H1 (cell line): Measurements from ENCODE around the gene CTNNBL1. TPM values are rescaled to one million over a fixed set of nuclear protein-coding genes. Genes with fewer than 3 reads are reported as not detected.

Experiments
- CTCF ChIA-PET: fragments of 300-600 bp; sonication (Branson Sonifier 250); formaldehyde crosslinking; loops from one replicate; lab custom pipeline; 2021; ENCODE audit not compliant: partially characterized antibody; lab: Charles Lee
- POLR2A ChIA-PET: fragments of 300-600 bp; sonication (Branson Sonifier 250); formaldehyde crosslinking; loops from one replicate; lab custom pipeline; 2021; ENCODE audit warnings: inconsistent platforms; ENCODE audit not compliant: partially characterized antibody; lab: Charles Lee
- DNase-seq, 2 experiments: peaks; one replicate each; pipeline versions ENCODE4 v3.0.0 to v3.0.0-alpha.2; 2010 to 2022; ENCODE audit warnings: low spot score in 2 of 2, low read depth in 1 of 2, mixed read lengths in 1 of 2
- FAIRE-seq: peaks from 2 replicates; lab custom pipeline; 2011; peaks lifted over from hg19 to GRCh38; lab: Jason Lieb, UNC
- H2AFZ ChIP-seq: 2 replicates; pipeline ENCODE4 v1.8.1; 2012; ENCODE audit warnings: low read length, inconsistent platforms
- H2AK5ac ChIP-seq: 2 replicates; pipeline ENCODE4 v1.6.1; 2013; ENCODE audit warnings: low read depth, low read length
- H2BK120ac ChIP-seq: replicated peaks from 2 replicates; pipeline ENCODE3; 2013; ENCODE audit warnings: low read depth, low read length, inconsistent platforms
- H2BK12ac ChIP-seq: 2 replicates; pipeline ENCODE4 v1.6.1; 2013; ENCODE audit warnings: low read depth, low read length
- H2BK15ac ChIP-seq: 2 replicates; pipeline ENCODE4 v1.6.1; 2013; ENCODE audit warnings: low read length
- H2BK20ac ChIP-seq: 2 replicates; pipeline ENCODE4 v1.6.1; 2013; ENCODE audit warnings: low read length
- H2BK5ac ChIP-seq: 2 replicates; pipeline ENCODE4 v1.6.1; 2013; ENCODE audit warnings: low read depth, low read length
- H3K14ac ChIP-seq: 2 replicates; pipeline ENCODE4 v1.6.1; 2013; ENCODE audit warnings: inconsistent platforms; ENCODE audit not compliant: insufficient read length
- H3K18ac ChIP-seq: 2 replicates; pipeline ENCODE4 v1.6.1; 2013; ENCODE audit warnings: low read length; ENCODE audit errors: extremely low read depth
- H3K23ac ChIP-seq: 2 replicates; pipeline ENCODE4 v1.6.1; 2013; ENCODE audit warnings: inconsistent platforms; ENCODE audit not compliant: insufficient read length
- H3K23me2 ChIP-seq: 2 replicates; pipeline ENCODE4 v1.6.1; 2013; ENCODE audit warnings: low read depth, low read length
- H3K27ac ChIP-seq: 2 replicates; pipeline ENCODE4 v1.6.1; 2011; ENCODE audit warnings: low read depth, low read length, inconsistent platforms
- H3K27me3 ChIP-seq, 4 experiments: replicated peaks in 1 of 4; 1 replicate in 1 of 4; 2 replicates in 3 of 4; pipeline versions ENCODE4 v1.6.1 to v1.8.1; 2011 to 2013; ENCODE audit warnings: low read length in 3 of 4, mild to moderate bottlenecking in 3 of 4, inconsistent platforms in 2 of 4, mixed read lengths in 2 of 4, moderate library complexity in 1 of 4; ENCODE audit not compliant: control insufficient read depth in 3 of 4, insufficient read depth in 3 of 4; ENCODE audit errors: extremely low read depth in 1 of 4
- H3K36me3 ChIP-seq, 4 experiments: 2 replicates each; pipeline versions ENCODE4 v1.6.1 to v1.8.1; 2011 to 2013; ENCODE audit warnings: mild to moderate bottlenecking in 4 of 4, low read length in 3 of 4, moderate library complexity in 2 of 4, control low read depth in 1 of 4, inconsistent platforms in 1 of 4; ENCODE audit not compliant: insufficient read depth in 4 of 4, control insufficient read depth in 2 of 4
- H3K4ac ChIP-seq: replicated peaks from 2 replicates; pipeline ENCODE3; 2013; ENCODE audit warnings: low read length, low read depth, mixed read lengths, inconsistent platforms; ENCODE audit not compliant: insufficient read length
- H3K4me1 ChIP-seq, 4 experiments: replicated peaks in 1 of 4; 1 replicate in 1 of 4; 2 replicates in 3 of 4; pipeline versions ENCODE4 v1.6.1 to v1.8.1; 2011 to 2013; ENCODE audit warnings: low read length in 3 of 4, inconsistent platforms in 2 of 4, mixed read lengths in 1 of 4; ENCODE audit not compliant: insufficient read depth in 4 of 4, control insufficient read depth in 3 of 4
- H3K4me2 ChIP-seq, 2 experiments: 2 replicates each; pipeline versions ENCODE4 v1.6.1 to v1.8.1; 2011 to 2013; ENCODE audit warnings: low read depth in 2 of 2, low read length in 2 of 2, control low read depth in 1 of 2, inconsistent platforms in 1 of 2, mild to moderate bottlenecking in 1 of 2; ENCODE audit not compliant: insufficient read depth in 1 of 2
- H3K4me3 ChIP-seq, 4 experiments: fragments of 200-600, 300-600 bp in 1 of 4; sonication (generic), shearing (Covaris generic), sonication (Bioruptor Twin) in 1 of 4; 2 replicates each; pipeline versions ENCODE4 v1.5.1 to v1.8.1; 2011 to 2016; ENCODE audit warnings: low read length in 4 of 4, low read depth in 3 of 4, control low read depth in 2 of 4, inconsistent platforms in 2 of 4, mild to moderate bottlenecking in 2 of 4, mixed read lengths in 1 of 4, moderate library complexity in 1 of 4; ENCODE audit not compliant: insufficient read depth in 2 of 4; ENCODE audit errors: extremely low read depth in 1 of 4
- H3K56ac ChIP-seq: replicated peaks from 2 replicates; pipeline ENCODE3; 2013; ENCODE audit warnings: low read depth, mild to moderate bottlenecking, mixed read lengths, low read length, inconsistent platforms; ENCODE audit not compliant: insufficient read length
- H3K79me1 ChIP-seq: 2 replicates; pipeline ENCODE4 v1.6.1; 2013; ENCODE audit warnings: low read depth, low read length, control low read depth
- H3K79me2 ChIP-seq, 2 experiments: 2 replicates each; pipeline versions ENCODE4 v1.6.1 to v1.8.1; 2012 to 2013; ENCODE audit warnings: low read length in 2 of 2, mild to moderate bottlenecking in 2 of 2, inconsistent platforms in 1 of 2; ENCODE audit not compliant: insufficient read depth in 2 of 2, control insufficient read depth in 1 of 2
- H3K9ac ChIP-seq, 4 experiments: replicated peaks in 1 of 4; 1 replicate in 1 of 4; 2 replicates in 3 of 4; pipeline versions ENCODE4 v1.6.1 to v1.8.1; 2011 to 2013; ENCODE audit warnings: low read depth in 3 of 4, low read length in 3 of 4, control low read depth in 2 of 4, mild to moderate bottlenecking in 2 of 4, moderate library complexity in 2 of 4, inconsistent platforms in 1 of 4; ENCODE audit errors: extremely low read depth in 1 of 4
- H3K9me3 ChIP-seq, 2 experiments: 2 replicates each; pipeline versions ENCODE4 v1.6.1 to v1.8.1; 2012 to 2013; ENCODE audit warnings: mild to moderate bottlenecking in 2 of 2, moderate library complexity in 2 of 2, control low read depth in 1 of 2, inconsistent platforms in 1 of 2, low read depth in 1 of 2, low read length in 1 of 2, mixed read lengths in 1 of 2; ENCODE audit not compliant: insufficient read depth in 2 of 2
- H4K20me1 ChIP-seq, 2 experiments: replicated peaks in 1 of 2; 2 replicates each; pipeline versions ENCODE3 to v1.8.1; 2011 to 2013; ENCODE audit warnings: inconsistent platforms in 2 of 2, low read length in 2 of 2, mild to moderate bottlenecking in 1 of 2; ENCODE audit not compliant: insufficient read depth in 2 of 2, control insufficient read depth in 1 of 2
- H4K5ac ChIP-seq: 2 replicates; pipeline ENCODE4 v1.6.1; 2013; ENCODE audit warnings: low read length, low read depth, mixed read lengths, inconsistent platforms; ENCODE audit not compliant: insufficient read length
- H4K8ac ChIP-seq: 2 replicates; pipeline ENCODE4 v1.8.0; 2013; ENCODE audit warnings: mild to moderate bottlenecking, moderate library complexity, low read length, inconsistent platforms; ENCODE audit not compliant: insufficient read depth; ENCODE audit errors: extremely low read depth
- H4K91ac ChIP-seq: replicated peaks from 2 replicates; pipeline ENCODE3; 2013; ENCODE audit warnings: low read length, mixed read lengths, inconsistent platforms; ENCODE audit not compliant: insufficient read length
- TCF12 ChIP-seq: IDR thresholded peaks from 2 replicates; pipeline ENCODE4 v1.6.1; 2011; ENCODE audit warnings: low read depth, mild to moderate bottlenecking, low read length
- WGBS, 2 experiments: shearing (Covaris generic) in 1 of 2; methylation state at CpG; one replicate each; pipeline versions ENCODE4 v1.1.6 to v1.1.7; 2013 to 2015; ENCODE audit warnings: low lambda C conversion rate in 2 of 2, mixed read lengths in 2 of 2, inconsistent platforms in 1 of 2, low coverage in 1 of 2, missing lambda C conversion rate in 1 of 2; ENCODE audit not compliant: insufficient replicate concordance in 2 of 2, insufficient coverage in 1 of 2, insufficient read length in 1 of 2; ENCODE audit errors: extremely low coverage in 1 of 2, missing lambda C conversion rate in 1 of 2; 5-methylcytosine and 5-hydroxymethylcytosine counted together
- polyA plus RNA-seq, 7 experiments: library from polyadenylated mRNA; depleted of rRNA in 3 of 7; stranded (reverse) in 5 of 7; unstranded in 2 of 7; fragments of >200 nt in 5 of 7; fragments of 200-250 nt in 2 of 7; gene quantifications; 1 replicate in 5 of 7; 2 replicates in 1 of 7; 4 replicates in 1 of 7; pipeline versions ENCODE4 v1.2.1 to v1.2.3, GENCODE V29; 2011 to 2013; ENCODE audit warnings: missing spikeins in 2 of 7, mixed read lengths in 2 of 7
- total RNA-seq: library from RNA; stranded (reverse); fragmentation: NEBNext Ultra II Directional; extraction: Animal tissue kit (Norgen Biotek cat#: 25700); gene quantifications from 2 replicates; pipeline ENCODE4 v1.2.1, GENCODE V29; 2021
- TF ChIP-seq, protein P1 (sequence below): IDR thresholded peaks from 2 replicates; pipeline ENCODE4 v1.6.1; 2012; ENCODE audit warnings: low read length, inconsistent platforms

CTNNBL1 gene
- total and polyA plus RNA-seq, 2 of the 8 experiments (the other 6 are each of a cell fraction or from before 2014, with no cell fraction given) = 19.6 to 81.6 TPM

GRCh38 chr20:37702403-37703034, 8.7 kb downstream of the CTNNBL1 start:
- H3K4me2 ChIP-seq = no peak overlapping the region
- H3K79me1 ChIP-seq = peaks cover 5% of the 10 kb centered on the region
- H2AFZ ChIP-seq = no peak overlapping the region
- H4K20me1 ChIP-seq = peaks cover 0 to 1% of the 10 kb centered on the region in 2 experiments
- H3K4me3 ChIP-seq = no peak overlapping the region
- H3K23ac ChIP-seq = no peak overlapping the region
- H2BK15ac ChIP-seq = no peak overlapping the region
- FAIRE-seq (no peak), DNase-seq (no peak)
- H3K36me3 ChIP-seq = peaks cover 0 to 2% (median 0%) of the 10 kb centered on the region in 4 experiments; a peak in 2 of 8 replicates
- H2BK5ac ChIP-seq = no peak overlapping the region
- H3K79me2 ChIP-seq = peaks cover 0 to 56% of the 10 kb centered on the region in 2 experiments; a peak in 2 of 4 replicates
- POLR2A ChIA-PET = interaction anchor here (0.7 kb wide), 1 partner anchor 8 kb away, joined by 3 read pairs; the partner anchor contains the start of gene CTNNBL1
- no peak overlapping the region for H2BK12ac ChIP-seq
- H2BK120ac ChIP-seq = no peak overlapping the region
- no peak overlapping the region for H2BK20ac ChIP-seq
- no peak overlapping the region for H3K18ac ChIP-seq
- no peaks in the 10 kb centered on the region; a peak in 1 of 4 replicates for H3K9me3 ChIP-seq
- no peak overlapping the region for H3K9ac ChIP-seq
- no peak overlapping the region for H4K91ac ChIP-seq
- TF ChIP-seq, protein P1, sequence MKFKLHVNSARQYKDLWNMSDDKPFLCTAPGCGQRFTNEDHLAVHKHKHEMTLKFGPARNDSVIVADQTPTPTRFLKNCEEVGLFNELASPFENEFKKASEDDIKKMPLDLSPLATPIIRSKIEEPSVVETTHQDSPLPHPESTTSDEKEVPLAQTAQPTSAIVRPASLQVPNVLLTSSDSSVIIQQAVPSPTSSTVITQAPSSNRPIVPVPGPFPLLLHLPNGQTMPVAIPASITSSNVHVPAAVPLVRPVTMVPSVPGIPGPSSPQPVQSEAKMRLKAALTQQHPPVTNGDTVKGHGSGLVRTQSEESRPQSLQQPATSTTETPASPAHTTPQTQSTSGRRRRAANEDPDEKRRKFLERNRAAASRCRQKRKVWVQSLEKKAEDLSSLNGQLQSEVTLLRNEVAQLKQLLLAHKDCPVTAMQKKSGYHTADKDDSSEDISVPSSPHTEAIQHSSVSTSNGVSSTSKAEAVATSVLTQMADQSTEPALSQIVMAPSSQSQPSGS = no peak
- TF ChIP-seq TCF12 = no peak
- H3K4me1 ChIP-seq = no peaks in the 10 kb centered on the region
- H4K5ac ChIP-seq = no peak overlapping the region
- WGBS, 2 experiments = 82 to 100% methylated on average over 1 of the region's 1 CpG
- H3K14ac ChIP-seq = no peak overlapping the region
- no peaks in the 10 kb centered on the region for H3K27me3 ChIP-seq
- H2AK5ac ChIP-seq = no peak overlapping the region
- no peak overlapping the region for H3K4ac ChIP-seq
- no peak overlapping the region for H4K8ac ChIP-seq
- no peak overlapping the region for H3K56ac ChIP-seq
- CTCF ChIA-PET = interaction anchor here (1.0 kb wide), 1 partner anchor 8 kb away, joined by 3 read pairs; no protein-coding TSS in a partner anchor
- no peak overlapping the region for H3K27ac ChIP-seq
- H3K23me2 ChIP-seq = no peaks in the 10 kb centered on the region
